ENCODE results near the gene TJP2. TPM values are rescaled to one million over a fixed set of nuclear protein-coding genes. Genes with fewer than 3 reads are reported as not detected.

Gene TJP2
- total and polyA plus RNA-seq, 10 of the 15 experiments (the other 5 are each of a cell fraction or from before 2014, with no cell fraction given), result 6.4 to 59.9 (median 29.7) TPM

DNA sequence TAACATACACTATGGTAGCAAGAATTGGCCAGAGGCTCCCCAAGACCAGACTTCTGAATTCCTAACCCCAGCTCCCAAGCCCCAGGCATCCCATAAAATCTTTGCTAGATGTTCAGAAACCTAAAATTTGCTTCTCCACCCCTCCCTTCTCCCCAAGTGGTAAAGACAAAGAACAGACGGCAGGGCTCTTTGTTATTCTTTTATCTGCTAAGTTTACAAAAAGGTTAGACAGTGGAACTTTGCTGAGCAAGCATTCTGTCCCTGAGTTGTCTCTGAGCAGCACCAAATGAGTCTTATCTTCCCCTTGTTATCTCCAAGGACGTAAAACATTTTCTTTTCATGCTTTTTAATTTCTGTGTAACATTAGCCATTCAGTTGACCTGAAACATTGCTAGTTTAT is 30.2 kb downstream of the TJP2 start:
- ChIA-PET RAD21 (ENCODE audit: unreplicated experiment) (no interaction called here), CTCF (interaction anchor here (0.9 kb wide), 1 partner anchor 207 kb away, joined by 3 read pairs; no protein-coding TSS in a partner anchor), SMC1A (ENCODE audit: uncharacterized antibody, unreplicated experiment) (interaction anchor here (0.8 kb wide), 1 partner anchor 10 kb away, joined by 3 read pairs; no protein-coding TSS in a partner anchor), POLR2A (no interaction called here)
- Histone ChIP-seq H3K27me3 (replicated peaks in 1 of 2; ENCODE audit: control insufficient read depth in 2 of 2, insufficient read depth in 2 of 2, low read length in 1 of 2) (no peaks in the 10 kb centered on the region), H3K36me3 (ENCODE audit: control insufficient read depth in 2 of 2, insufficient read depth in 2 of 2, low read length in 1 of 2) (no peaks in the 10 kb centered on the region; a peak in 2 of 4 replicates), H3K27ac (ENCODE audit: control insufficient read depth, insufficient read depth) (no peak overlapping the region), H3K4me3 (no peak overlapping the region), H3K9ac (ENCODE audit: control insufficient read depth, insufficient read depth, low read length) (no peak overlapping the region), H2AFZ (ENCODE audit: control insufficient read depth, low read depth, low read length) (no peak overlapping the region), H3K4me1 (ENCODE audit: control insufficient read depth, insufficient read depth, low read length) (no peaks in the 10 kb centered on the region), H3K4me2 (ENCODE audit: control insufficient read depth, insufficient read depth) (no peak overlapping the region), H4K20me1 (ENCODE audit: control insufficient read depth, insufficient read depth) (no peaks in the 10 kb centered on the region; the same call in 1 of the 2 replicates), H3K79me2 (ENCODE audit: control insufficient read depth, insufficient read depth, low read length) (peaks cover 6% of the 10 kb centered on the region), H3K9me3 (replicated peaks; ENCODE audit: control insufficient read depth, insufficient read depth, low read length) (no peaks in the 10 kb centered on the region)
- intact Hi-C loops (cut with micrococcal nuclease; ENCODE audit: unreplicated experiment), result no loop called here
- TF ChIP-seq GATAD2B (conservative IDR thresholded peaks at IDR 0.05; ENCODE audit: low read depth) (no peak), SMAD1 (IDR thresholded peaks at IDR 0.05; ENCODE audit: low read depth, partially characterized antibody) (no peak), HCFC1 (IDR thresholded peaks at IDR 0.05; ENCODE audit: low read length) (no peak), CEBPB (IDR thresholded peaks at IDR 0.05; ENCODE audit: borderline replicate concordance in 1 of 2, low read depth in 2 of 2, low read length in 2 of 2) (no peak), BCL11A (IDR thresholded peaks at IDR 0.05; ENCODE audit: low read depth, low read length) (no peak), SRF (IDR thresholded peaks at IDR 0.05; ENCODE audit: low read depth in 2 of 2, low read length in 2 of 2) (no peak), NFYB (IDR thresholded peaks at IDR 0.05; ENCODE audit: insufficient read depth, low read depth, low read length) (no peak), WRNIP1 (IDR thresholded peaks at IDR 0.05; ENCODE audit: borderline replicate concordance, low read depth, low read length) (no peak), ETV6 (conservative IDR thresholded peaks at IDR 0.05 in 1 of 2, IDR thresholded peaks at IDR 0.05 in 1 of 2; ENCODE audit: borderline replicate concordance in 1 of 2, low read depth in 1 of 2) (no peak), KLF5 (IDR thresholded peaks at IDR 0.05; ENCODE audit: partially characterized antibody) (no peak), JUNB (IDR thresholded peaks at IDR 0.05) (no peak), RUNX3 (IDR thresholded peaks at IDR 0.05; ENCODE audit: low read length) (no peak)
- TF ChIP-seq, protein P1, sequence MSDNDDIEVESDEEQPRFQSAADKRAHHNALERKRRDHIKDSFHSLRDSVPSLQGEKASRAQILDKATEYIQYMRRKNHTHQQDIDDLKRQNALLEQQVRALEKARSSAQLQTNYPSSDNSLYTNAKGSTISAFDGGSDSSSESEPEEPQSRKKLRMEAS (IDR thresholded peaks at IDR 0.05; ENCODE audit: low read depth, low read length), result no peak
- TF ChIP-seq, protein P2, sequence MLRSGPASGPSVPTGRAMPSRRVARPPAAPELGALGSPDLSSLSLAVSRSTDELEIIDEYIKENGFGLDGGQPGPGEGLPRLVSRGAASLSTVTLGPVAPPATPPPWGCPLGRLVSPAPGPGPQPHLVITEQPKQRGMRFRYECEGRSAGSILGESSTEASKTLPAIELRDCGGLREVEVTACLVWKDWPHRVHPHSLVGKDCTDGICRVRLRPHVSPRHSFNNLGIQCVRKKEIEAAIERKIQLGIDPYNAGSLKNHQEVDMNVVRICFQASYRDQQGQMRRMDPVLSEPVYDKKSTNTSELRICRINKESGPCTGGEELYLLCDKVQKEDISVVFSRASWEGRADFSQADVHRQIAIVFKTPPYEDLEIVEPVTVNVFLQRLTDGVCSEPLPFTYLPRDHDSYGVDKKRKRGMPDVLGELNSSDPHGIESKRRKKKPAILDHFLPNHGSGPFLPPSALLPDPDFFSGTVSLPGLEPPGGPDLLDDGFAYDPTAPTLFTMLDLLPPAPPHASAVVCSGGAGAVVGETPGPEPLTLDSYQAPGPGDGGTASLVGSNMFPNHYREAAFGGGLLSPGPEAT (IDR thresholded peaks at IDR 0.05; ENCODE audit: low read depth), result no peak
- TF ChIP-seq, protein P3, sequence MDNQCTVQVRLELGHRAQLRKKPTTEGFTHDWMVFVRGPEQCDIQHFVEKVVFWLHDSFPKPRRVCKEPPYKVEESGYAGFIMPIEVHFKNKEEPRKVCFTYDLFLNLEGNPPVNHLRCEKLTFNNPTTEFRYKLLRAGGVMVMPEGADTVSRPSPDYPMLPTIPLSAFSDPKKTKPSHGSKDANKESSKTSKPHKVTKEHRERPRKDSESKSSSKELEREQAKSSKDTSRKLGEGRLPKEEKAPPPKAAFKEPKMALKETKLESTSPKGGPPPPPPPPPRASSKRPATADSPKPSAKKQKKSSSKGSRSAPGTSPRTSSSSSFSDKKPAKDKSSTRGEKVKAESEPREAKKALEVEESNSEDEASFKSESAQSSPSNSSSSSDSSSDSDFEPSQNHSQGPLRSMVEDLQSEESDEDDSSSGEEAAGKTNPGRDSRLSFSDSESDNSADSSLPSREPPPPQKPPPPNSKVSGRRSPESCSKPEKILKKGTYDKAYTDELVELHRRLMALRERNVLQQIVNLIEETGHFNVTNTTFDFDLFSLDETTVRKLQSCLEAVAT (IDR thresholded peaks at IDR 0.05), result no peak
- TF ChIP-seq, protein P4, sequence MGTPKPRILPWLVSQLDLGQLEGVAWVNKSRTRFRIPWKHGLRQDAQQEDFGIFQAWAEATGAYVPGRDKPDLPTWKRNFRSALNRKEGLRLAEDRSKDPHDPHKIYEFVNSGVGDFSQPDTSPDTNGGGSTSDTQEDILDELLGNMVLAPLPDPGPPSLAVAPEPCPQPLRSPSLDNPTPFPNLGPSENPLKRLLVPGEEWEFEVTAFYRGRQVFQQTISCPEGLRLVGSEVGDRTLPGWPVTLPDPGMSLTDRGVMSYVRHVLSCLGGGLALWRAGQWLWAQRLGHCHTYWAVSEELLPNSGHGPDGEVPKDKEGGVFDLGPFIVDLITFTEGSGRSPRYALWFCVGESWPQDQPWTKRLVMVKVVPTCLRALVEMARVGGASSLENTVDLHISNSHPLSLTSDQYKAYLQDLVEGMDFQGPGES (IDR thresholded peaks at IDR 0.05), result no peak
- BruUV-seq (replicated peaks), result no TSS peak
- in situ Hi-C loops (cut with MboI), result no loop called here
- WGBS (ENCODE audit: insufficient coverage, insufficient replicate concordance, low lambda C conversion rate, missing lambda C conversion rate), result 71% methylated on average over 2 of the region's 2 CpGs
- ATAC-seq, result no peak
- DNase-seq (ENCODE audit: low read depth, low spot score), result no peak
- FAIRE-seq, result no peak

All from GM12878 (cell line).